Ishikawa (cell line): ENCODE measurements around the gene ABCC1.

ENCODE experiments used
- EGR1 ChIP-seq: IDR thresholded peaks from 2 replicates; pipeline ENCODE4 v1.6.1; 2012
- RAD21 ChIP-seq: IDR thresholded peaks from 2 replicates; pipeline ENCODE4 v1.6.1; 2012; ENCODE audit warnings: low read depth
- TEAD4 ChIP-seq: IDR thresholded peaks from 2 replicates; pipeline ENCODE4 v1.6.1; 2012
- YY1 ChIP-seq: IDR thresholded peaks from 2 replicates; pipeline ENCODE4 v1.6.1; 2012; ENCODE audit warnings: low read depth

DNA sequence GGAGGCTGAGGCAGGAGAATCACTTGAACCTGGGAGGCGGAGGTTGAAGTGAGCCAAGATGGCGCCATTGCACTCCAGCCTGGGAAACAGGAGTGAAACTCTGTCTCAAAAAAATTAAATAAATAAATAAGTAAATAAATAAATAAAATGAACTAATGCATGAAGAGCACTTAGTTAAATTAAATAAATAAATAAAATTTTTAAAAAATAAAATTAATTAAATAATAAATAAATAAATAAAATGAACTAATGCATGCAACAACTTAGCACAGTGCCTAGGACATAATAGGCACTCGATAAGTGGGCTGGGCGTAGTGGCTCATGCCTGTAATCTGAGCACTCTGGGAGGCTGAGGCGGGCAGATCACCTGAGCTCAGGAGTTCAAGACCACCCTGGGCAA is 45.5 kb upstream of the ABCC1 start:
- TF ChIP-seq YY1 (no peak), TEAD4 (no peak), EGR1 (no peak), RAD21 (no peak)
